Activated T-cell treated with anti-CD3 and anti-CD28 coated beads, Interleukin-2, amount 50 U/mL, for 4 hours (primary cell): ENCODE results near the gene SCN9A. TPM values are rescaled to one million over a fixed set of nuclear protein-coding genes. Genes with fewer than 3 reads are reported as not detected.
"Not testable (repeated sequence)": the region's sequence is repeated elsewhere in the genome, so short reads cannot be mapped to it uniquely, and the experiment has no call there.

ENCODE experiments used
- ATAC-seq, 2 donors: fragments of 200-7000 bp; cut with Tn5 transposase; one replicate each; pipeline ENCODE4 v1.10.0; 2021
- DNase-seq: peaks from one replicate; pipeline ENCODE4 v3.0.0-alpha.2; 2020
- H3K27me3 Mint-ChIP-seq: one replicate; pipeline ENCODE4 v1.8.0; 2021; ENCODE audit warnings: low read depth, mixed read lengths
- H3K36me3 Mint-ChIP-seq: one replicate; pipeline ENCODE4 v1.8.0; 2022; ENCODE audit warnings: mixed read lengths; ENCODE audit not compliant: insufficient read depth
- H3K4me1 Mint-ChIP-seq: one replicate; pipeline ENCODE4 v1.8.0; 2021; ENCODE audit warnings: low read depth, mixed read lengths
- H3K4me3 Mint-ChIP-seq: one replicate; pipeline ENCODE4 v1.8.0; 2021; ENCODE audit warnings: mild to moderate bottlenecking, moderate library complexity, mixed read lengths
- H3K9me3 Mint-ChIP-seq: one replicate; pipeline ENCODE4 v1.8.0; 2021; ENCODE audit warnings: mixed read lengths
- total RNA-seq, 3 donors: library from RNA; stranded (reverse); gene quantifications; one replicate each; pipeline ENCODE4 v1.2.1, GENCODE V29; 2021

Gene SCN9A
- total RNA-seq, 3 donors from 2014 or later, result 0.13 TPM; not detected in 2

- no peaks in the 10 kb centered on the region for H3K27me3 Mint-ChIP-seq
- H3K4me1 Mint-ChIP-seq, result no peaks in the 10 kb centered on the region
- no peak overlapping the region for H3K4me3 Mint-ChIP-seq
- ATAC-seq (no peak), DNase-seq (no peak)
- no peaks in the 10 kb centered on the region for H3K36me3 Mint-ChIP-seq
- H3K9me3 Mint-ChIP-seq, result no peaks in the 10 kb centered on the region
These were observed 14.2 kb downstream of the SCN9A start for GRCh38 chr2:166361351-166362153.

GRCh38 chr2:166360906-166361305, 14.8 kb downstream of the SCN9A start:
- no peaks in the 10 kb centered on the region for H3K36me3 Mint-ChIP-seq
- DNase-seq, result no peak
- H3K9me3 Mint-ChIP-seq, result no peaks in the 10 kb centered on the region
- H3K27me3 Mint-ChIP-seq, result no peaks in the 10 kb centered on the region
- no peak overlapping the region for H3K4me3 Mint-ChIP-seq
- ATAC-seq, result no peak
- H3K4me1 Mint-ChIP-seq, result no peaks in the 10 kb centered on the region

DNA sequence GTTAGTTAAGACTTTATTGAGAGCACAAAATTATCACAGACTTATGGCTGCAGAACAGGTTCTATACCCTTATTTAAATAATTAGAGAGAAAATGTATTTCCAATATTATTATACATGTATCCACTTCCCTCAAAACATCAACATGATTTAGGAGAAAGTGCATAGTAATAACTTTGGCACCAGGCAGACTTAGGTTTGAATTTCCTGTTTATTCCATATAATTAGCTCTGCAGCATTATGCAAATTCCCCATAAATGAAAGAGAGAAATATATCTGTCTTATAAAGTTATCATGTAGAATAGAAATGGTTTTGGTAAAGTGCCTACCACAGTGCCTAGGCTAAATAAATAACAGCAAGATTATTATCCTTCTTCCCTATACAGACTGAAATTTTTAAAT, 15.3 kb downstream of the SCN9A start:
- no peaks in the 10 kb centered on the region for H3K9me3 Mint-ChIP-seq
- no peaks in the 10 kb centered on the region for H3K4me1 Mint-ChIP-seq
- DNase-seq, result no peak
- H3K27me3 Mint-ChIP-seq, result no peaks in the 10 kb centered on the region
- ATAC-seq, result no peak
- no peak overlapping the region for H3K4me3 Mint-ChIP-seq
- H3K36me3 Mint-ChIP-seq, result no peaks in the 10 kb centered on the region

- not testable (repeated sequence) for H3K4me3 Mint-ChIP-seq
These were observed 17.8 kb downstream of the SCN9A start for GRCh38 chr2:166357950-166358321.

DNA sequence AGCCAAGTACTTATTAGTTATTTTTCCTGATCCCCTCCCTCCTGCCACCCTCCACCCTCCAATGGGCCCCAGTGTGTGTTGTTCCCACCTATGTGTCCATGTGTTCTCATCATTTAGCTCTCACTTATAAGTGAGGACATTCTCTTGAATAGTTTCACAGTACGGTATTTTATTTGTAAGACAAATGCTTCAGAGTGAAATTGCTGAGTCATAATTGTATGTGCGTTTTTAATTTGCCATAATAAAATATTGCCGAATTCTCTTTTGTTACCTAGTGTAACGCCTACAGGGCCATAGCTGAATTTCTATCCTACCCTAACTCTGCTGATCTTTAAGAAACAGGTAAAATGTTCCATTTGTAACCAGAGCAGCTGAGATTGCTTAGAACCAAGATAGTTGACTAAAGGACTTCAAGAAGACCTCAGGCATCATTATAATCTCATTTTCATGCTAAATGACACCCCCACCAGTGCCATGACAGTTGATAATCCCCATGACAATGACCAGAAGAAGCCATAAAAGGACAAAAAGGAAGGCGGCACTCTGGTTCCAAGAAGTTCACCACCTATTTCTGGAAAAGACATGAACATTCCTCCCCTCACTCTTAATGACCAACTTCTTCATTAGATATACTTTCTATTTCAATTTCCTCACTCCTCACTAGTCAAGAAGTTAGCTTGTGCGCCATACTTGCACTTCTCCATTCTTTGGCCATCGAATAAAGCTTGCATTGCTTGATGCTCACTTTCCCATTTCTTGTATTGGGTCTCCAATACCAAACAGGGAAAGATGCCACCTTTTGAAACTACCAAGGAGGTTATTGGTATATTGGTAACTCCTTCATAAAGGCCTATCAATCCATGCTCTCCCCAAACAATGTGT, 18.4 kb downstream of the SCN9A start:
- H3K9me3 Mint-ChIP-seq, result no peaks in the 10 kb centered on the region
- H3K4me1 Mint-ChIP-seq, result no peaks in the 10 kb centered on the region
- no peaks in the 10 kb centered on the region for H3K27me3 Mint-ChIP-seq
- H3K36me3 Mint-ChIP-seq, result no peaks in the 10 kb centered on the region
- ATAC-seq, result no peak
- no peak for DNase-seq
- H3K4me3 Mint-ChIP-seq, result no peak overlapping the region

More at GRCh38 chr2:166357950-166358321, 17.8 kb downstream of the SCN9A start:
- not testable (repeated sequence) for H3K27me3 Mint-ChIP-seq, H3K9me3 Mint-ChIP-seq, ATAC-seq, H3K36me3 Mint-ChIP-seq, DNase-seq, H3K4me1 Mint-ChIP-seq

- DNase-seq (no peak), ATAC-seq (no peak)
- Mint-ChIP-seq H3K27me3 (no peaks in the 10 kb centered on the region), H3K4me1 (no peaks in the 10 kb centered on the region), H3K9me3 (no peaks in the 10 kb centered on the region), H3K36me3 (no peaks in the 10 kb centered on the region), H3K4me3 (no peak overlapping the region)
These were observed 24.4 kb downstream of the SCN9A start for GRCh38 chr2:166351319-166351718.

GRCh38 chr2:166350525-166350924, 25.2 kb downstream of the SCN9A start:
- H3K4me3 Mint-ChIP-seq, result no peak overlapping the region
- H3K4me1 Mint-ChIP-seq, result no peaks in the 10 kb centered on the region

GRCh38 chr2:166344286-166345113, 31.2 kb downstream of the SCN9A start:
- H3K27me3 Mint-ChIP-seq, result no peaks in the 10 kb centered on the region
- no peak for DNase-seq
- no peaks in the 10 kb centered on the region for H3K9me3 Mint-ChIP-seq

More at GRCh38 chr2:166350525-166350924, 25.2 kb downstream of the SCN9A start:
- no peaks in the 10 kb centered on the region for H3K36me3 Mint-ChIP-seq
- H3K9me3 Mint-ChIP-seq, result no peaks in the 10 kb centered on the region
- no peaks in the 10 kb centered on the region for H3K27me3 Mint-ChIP-seq
- DNase-seq, result no peak
- ATAC-seq, result no peak

DNA sequence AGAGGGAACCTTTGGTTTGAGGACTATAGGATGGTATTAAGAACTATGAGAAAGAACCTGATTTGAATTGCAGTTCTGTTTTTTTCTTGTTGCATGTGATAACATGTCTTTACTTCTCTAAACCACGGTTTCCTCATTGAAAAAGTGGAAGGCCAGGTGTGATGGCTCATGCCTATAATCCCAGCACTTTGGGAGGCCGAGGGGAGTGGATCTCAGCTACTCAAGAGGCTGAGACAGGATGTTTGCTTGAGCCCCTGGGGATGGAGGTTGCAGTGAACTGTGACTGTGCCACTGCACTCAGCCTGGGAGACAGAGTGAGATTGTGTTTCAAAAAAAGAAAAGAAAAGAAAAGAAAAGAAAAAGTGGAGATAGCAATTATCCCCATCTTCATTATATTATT, 32.3 kb downstream of the SCN9A start:
- no peaks in the 10 kb centered on the region for H3K36me3 Mint-ChIP-seq
- H3K4me3 Mint-ChIP-seq, result no peak overlapping the region
- H3K27me3 Mint-ChIP-seq, result no peaks in the 10 kb centered on the region
- ATAC-seq, result no peak
- no peaks in the 10 kb centered on the region for H3K9me3 Mint-ChIP-seq
- DNase-seq, result no peak
- no peaks in the 10 kb centered on the region for H3K4me1 Mint-ChIP-seq

More at GRCh38 chr2:166344286-166345113, 31.2 kb downstream of the SCN9A start:
- Mint-ChIP-seq H3K36me3 (no peaks in the 10 kb centered on the region), H3K4me1 (no peaks in the 10 kb centered on the region), H3K4me3 (no peak overlapping the region)
- ATAC-seq, result no peak

DNA sequence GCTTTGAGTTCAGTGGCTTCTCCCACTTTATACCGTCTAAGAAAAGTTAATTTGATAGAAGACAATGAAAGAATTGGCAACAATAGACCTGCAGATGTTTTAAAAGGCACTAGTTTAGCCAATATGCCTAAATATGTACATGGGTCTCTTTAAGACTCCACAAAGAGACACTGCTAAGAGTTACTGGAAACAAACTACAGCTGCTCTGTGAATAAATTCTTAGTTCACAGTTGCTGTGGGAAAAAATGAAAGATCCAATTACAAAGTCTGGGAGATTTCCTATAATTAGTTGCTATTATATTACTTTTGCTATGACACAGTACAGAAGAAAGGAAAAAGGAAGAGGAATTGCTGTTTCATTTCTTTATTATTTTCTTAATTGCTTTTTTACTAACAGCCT, 34.3 kb downstream of the SCN9A start:
- ATAC-seq (no peak), DNase-seq (no peak)
- H3K27me3 Mint-ChIP-seq, result no peaks in the 10 kb centered on the region
- H3K4me3 Mint-ChIP-seq, result no peak overlapping the region
- no peaks in the 10 kb centered on the region for H3K4me1 Mint-ChIP-seq
- no peaks in the 10 kb centered on the region for H3K36me3 Mint-ChIP-seq
- no peaks in the 10 kb centered on the region for H3K9me3 Mint-ChIP-seq

- no peaks in the 10 kb centered on the region for H3K36me3 Mint-ChIP-seq
- no peaks in the 10 kb centered on the region for H3K4me1 Mint-ChIP-seq
- H3K9me3 Mint-ChIP-seq, result no peaks in the 10 kb centered on the region
- no peaks in the 10 kb centered on the region for H3K27me3 Mint-ChIP-seq
- no peak for ATAC-seq
- no peak for DNase-seq
- no peak overlapping the region for H3K4me3 Mint-ChIP-seq
These were observed 36.9 kb downstream of the SCN9A start for GRCh38 chr2:166338831-166339339.

- no peaks in the 10 kb centered on the region for H3K9me3 Mint-ChIP-seq
- DNase-seq (no peak), ATAC-seq (no peak)
- no peaks in the 10 kb centered on the region for H3K4me1 Mint-ChIP-seq
- H3K36me3 Mint-ChIP-seq, result no peaks in the 10 kb centered on the region
- no peak overlapping the region for H3K4me3 Mint-ChIP-seq
- H3K27me3 Mint-ChIP-seq, result no peaks in the 10 kb centered on the region
These were observed 37.8 kb downstream of the SCN9A start for GRCh38 chr2:166337932-166338331.

DNA sequence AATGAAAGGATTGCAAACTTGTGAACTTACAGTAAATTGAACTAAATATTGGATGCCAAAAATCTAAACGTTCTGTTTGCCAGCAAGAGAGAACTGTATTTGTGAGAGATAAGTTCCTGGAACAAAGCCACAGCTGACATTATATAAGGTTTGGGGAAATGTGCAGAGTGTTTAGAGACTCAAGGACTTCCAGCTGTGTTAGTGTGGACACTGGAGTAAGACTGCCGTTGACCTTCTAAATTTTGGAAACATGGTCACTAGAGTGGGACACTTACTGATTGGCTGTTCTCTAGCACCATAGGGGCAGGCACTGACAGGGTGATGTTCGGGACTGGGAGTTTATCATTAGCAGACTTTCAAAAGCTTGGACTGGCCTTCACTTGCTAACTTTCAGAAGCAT, 40.5 kb downstream of the SCN9A start:
- no peak overlapping the region for H3K4me3 Mint-ChIP-seq
- ATAC-seq, result no peak
- no peak for DNase-seq
- no peaks in the 10 kb centered on the region for H3K27me3 Mint-ChIP-seq
- no peaks in the 10 kb centered on the region for H3K9me3 Mint-ChIP-seq
- H3K36me3 Mint-ChIP-seq, result no peaks in the 10 kb centered on the region
- no peaks in the 10 kb centered on the region for H3K4me1 Mint-ChIP-seq

GRCh38 chr2:166334805-166335204, 40.9 kb downstream of the SCN9A start:
- Mint-ChIP-seq H3K36me3 (no peaks in the 10 kb centered on the region), H3K9me3 (no peaks in the 10 kb centered on the region), H3K27me3 (no peaks in the 10 kb centered on the region), H3K4me3 (no peak overlapping the region), H3K4me1 (no peaks in the 10 kb centered on the region)
- ATAC-seq (no peak), DNase-seq (no peak)
